HTERT RPE-1 (cell line): Measurements from ENCODE around the gene RBMS3.

Source experiments
- in situ Hi-C: fragments of 300-500 bp; cut with MboI; formaldehyde crosslinking; loops from 4 replicates; pipeline ENCODE4 v1.14.3; 2020; ENCODE audit warnings: low sequenced_read_pairs

The RBMS3 gene

GRCh38 chr3:29557825-29558224 lies 277.0 kb downstream of the RBMS3 start:
- in situ Hi-C loops, result no loop called here

GRCh38 chr3:29559741-29560465 lies 279.0 kb downstream of the RBMS3 start:
- in situ Hi-C loops, result no loop called here

GRCh38 chr3:29561651-29562149 lies 280.8 kb downstream of the RBMS3 start:
- in situ Hi-C loops, result no loop called here

GRCh38 chr3:29565236-29565635 lies 284.4 kb downstream of the RBMS3 start:
- in situ Hi-C loops, result no loop called here

GRCh38 chr3:29567501-29567900 lies 286.6 kb downstream of the RBMS3 start:
- in situ Hi-C loops, result no loop called here

GRCh38 chr3:29568355-29568754 lies 287.5 kb downstream of the RBMS3 start:
- in situ Hi-C loops, result no loop called here

GRCh38 chr3:29576181-29576580 lies 295.3 kb downstream of the RBMS3 start:
- in situ Hi-C loops, result no loop called here

GRCh38 chr3:29576675-29577074 lies 295.8 kb downstream of the RBMS3 start:
- in situ Hi-C loops, result no loop called here

GRCh38 chr3:29577250-29577649 lies 296.4 kb downstream of the RBMS3 start:
- in situ Hi-C loops, result no loop called here

GRCh38 chr3:29581311-29581710 lies 300.4 kb downstream of the RBMS3 start:
- in situ Hi-C loops, result no loop called here

GRCh38 chr3:29582273-29582672 lies 301.4 kb downstream of the RBMS3 start:
- in situ Hi-C loops, result no loop called here

GRCh38 chr3:29583861-29584260 lies 303.0 kb downstream of the RBMS3 start:
- in situ Hi-C loops, result no loop called here

- in situ Hi-C loops, result no loop called here
These were observed 304.5 kb downstream of the RBMS3 start for GRCh38 chr3:29585368-29585767.

- in situ Hi-C loops, result no loop called here
These were observed 306.5 kb downstream of the RBMS3 start for GRCh38 chr3:29587340-29587739.

- in situ Hi-C loops, result no loop called here
These were observed 309.1 kb downstream of the RBMS3 start for GRCh38 chr3:29590012-29590411.

- in situ Hi-C loops, result no loop called here
These were observed 309.6 kb downstream of the RBMS3 start for GRCh38 chr3:29590461-29590860.

- in situ Hi-C loops, result no loop called here
These were observed 310.7 kb downstream of the RBMS3 start for GRCh38 chr3:29591579-29591978.

- in situ Hi-C loops, result no loop called here
These were observed 312.9 kb downstream of the RBMS3 start for GRCh38 chr3:29593802-29594201.

GRCh38 chr3:29594261-29594660 lies 313.4 kb downstream of the RBMS3 start:
- in situ Hi-C loops, result no loop called here

GRCh38 chr3:29597376-29598008 lies 316.6 kb downstream of the RBMS3 start:
- in situ Hi-C loops, result no loop called here

- in situ Hi-C loops, result no loop called here
These were observed 321.2 kb downstream of the RBMS3 start for GRCh38 chr3:29601861-29602585.

GRCh38 chr3:29605845-29606244 lies 325.0 kb downstream of the RBMS3 start:
- in situ Hi-C loops, result no loop called here
